ENCODE results near the gene PBXIP1.

PBXIP1 gene

DNA sequence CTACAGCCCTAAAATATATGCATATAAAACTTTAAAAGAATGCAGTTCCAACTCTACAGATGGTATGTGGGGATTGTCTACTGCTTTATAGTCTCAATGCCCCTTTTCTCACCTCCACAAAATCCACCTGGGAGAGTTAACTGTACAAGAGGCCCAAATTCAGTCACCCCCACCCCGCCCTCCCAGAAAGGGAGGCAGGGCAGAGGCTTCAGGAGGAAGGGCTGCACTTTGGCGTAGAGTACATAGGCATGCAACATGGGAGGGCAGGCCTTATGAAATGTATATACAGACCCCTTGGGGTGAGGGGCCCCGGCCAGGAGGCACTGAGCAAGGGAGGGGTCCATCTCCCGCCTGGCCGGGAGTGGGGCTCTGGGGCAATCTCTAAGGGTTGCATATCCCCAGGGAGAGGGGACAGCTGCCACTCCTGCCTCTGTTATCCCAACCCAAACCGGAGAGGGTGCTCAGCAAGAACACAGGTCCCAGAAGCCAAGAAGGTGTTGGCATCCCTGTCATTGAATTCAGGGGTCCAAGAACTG, 7.0 kb upstream of the PBXIP1 start:
- DNase-seq: no peak
- H3K4me3 Mint-ChIP-seq: peak overlapping the region; percentile 87
- no peaks in the 10 kb centered on the region for H3K27me3 Mint-ChIP-seq
- no peaks in the 10 kb centered on the region for H3K9me3 Mint-ChIP-seq
- H3K36me3 Mint-ChIP-seq: peaks cover 55% of the 10 kb centered on the region
- peak overlapping the region; percentile 90 for H3K27ac Mint-ChIP-seq
- peaks cover 49% of the 10 kb centered on the region for H3K4me1 Mint-ChIP-seq
- CTCF ChIA-PET: interaction anchor here (1.2 to 2.1 kb wide), 3 partner anchors 60 to 122 kb away, joined by 4 to 5 read pairs (median 4); no protein-coding TSS in a partner anchor

DNA sequence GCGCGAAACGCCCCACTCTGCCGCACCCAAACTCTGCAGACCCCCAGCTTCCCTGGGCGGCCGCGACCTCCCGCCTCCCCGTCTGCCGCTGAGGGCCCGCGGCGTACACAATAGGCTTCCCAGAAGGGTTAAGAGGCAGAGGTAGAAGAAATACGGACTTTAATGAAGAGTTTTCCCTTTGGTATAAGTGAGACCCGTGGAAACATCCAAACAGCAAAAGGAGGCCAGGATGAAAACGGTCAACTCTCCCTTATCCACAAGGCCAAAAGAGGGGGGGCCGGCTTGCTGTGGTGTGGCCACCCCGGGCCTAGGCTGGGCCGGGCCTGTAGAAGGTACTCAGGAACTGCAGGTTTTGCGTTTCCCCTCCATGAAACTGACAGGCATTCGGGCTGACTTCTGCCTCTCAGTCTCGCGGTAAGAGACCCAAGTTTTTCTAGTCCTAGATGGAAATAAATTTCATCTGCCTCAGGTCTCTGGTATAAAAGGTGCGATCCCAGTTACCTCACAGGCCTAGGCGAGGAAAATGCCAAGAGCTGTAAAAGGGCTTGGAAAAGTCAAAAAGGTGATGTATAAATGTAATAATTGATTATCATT, 6.4 kb upstream of the PBXIP1 start:
- peaks cover 47% of the 10 kb centered on the region for H3K4me1 Mint-ChIP-seq
- H3K9me3 Mint-ChIP-seq: no peaks in the 10 kb centered on the region

DNA sequence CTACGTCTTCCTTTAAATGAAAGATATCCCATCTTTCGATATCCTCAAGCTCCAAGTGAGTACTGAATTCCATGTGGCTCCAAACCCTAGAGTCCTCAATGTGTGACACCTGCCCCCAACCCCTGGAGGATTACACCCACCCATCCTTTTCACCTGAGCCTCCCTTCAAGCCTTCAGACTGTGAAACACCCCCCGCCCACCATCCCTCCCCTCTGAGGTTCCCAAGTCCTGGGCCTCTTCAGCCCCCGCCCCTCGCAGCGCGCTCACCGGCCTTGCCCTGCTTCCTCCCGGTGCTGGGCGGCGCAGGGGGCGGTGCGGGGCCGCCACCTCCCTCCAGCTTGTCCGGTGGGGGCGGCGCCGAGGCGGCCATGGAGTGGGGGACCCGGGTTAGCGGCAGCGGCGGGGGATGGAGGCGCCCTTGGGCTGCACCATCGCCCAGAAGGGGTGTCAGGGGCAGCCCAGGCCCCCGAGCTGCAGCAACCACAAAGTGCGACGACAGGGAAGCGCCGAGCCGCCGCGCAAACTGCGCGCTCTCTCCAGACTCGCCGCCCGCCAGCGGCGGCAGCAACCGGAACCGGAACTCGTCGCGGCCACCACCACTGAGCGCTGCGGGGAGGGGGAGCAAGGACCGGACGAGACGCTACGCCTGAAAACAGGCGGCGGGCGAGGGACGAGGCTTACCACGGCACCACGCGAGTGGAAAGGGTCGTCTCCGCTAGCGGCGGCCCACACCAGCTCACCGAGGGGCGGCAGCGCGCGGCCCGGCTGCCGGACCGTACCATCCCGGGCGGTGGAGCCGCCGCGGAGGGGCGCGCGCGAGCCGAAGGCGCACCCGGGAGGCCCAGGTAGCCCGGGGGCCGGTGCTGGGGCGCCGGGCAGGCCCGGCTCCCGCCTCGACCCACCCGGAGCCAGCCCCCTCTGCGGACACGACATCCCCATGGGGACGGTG, 5.6 kb upstream of the PBXIP1 start, which contains the start of gene PYGO2:
Gene PYGO2, minus strand, starts transcription at position 576 of the 949 bp plus-strand sequence. Its CDS starts 206 bp downstream, at position 370.
- peaks cover 52% of the 10 kb centered on the region for H3K4me1 Mint-ChIP-seq
- CTCF ChIA-PET: interaction anchor here (0.7 to 2.5 kb wide), 15 partner anchors 10 to 124 kb away, joined by 3 to 10 read pairs (median 4); partner anchors contain the start of genes FLAD1 and SHC1

More for the DNA sequence above, 6.4 kb upstream of the PBXIP1 start:
- DNase-seq: peak; percentile 50
- peak overlapping the region; percentile 87 for H3K4me3 Mint-ChIP-seq
- peaks cover 53% of the 10 kb centered on the region for H3K36me3 Mint-ChIP-seq
- H3K27ac Mint-ChIP-seq: peak overlapping the region; percentile 90
- no peaks in the 10 kb centered on the region for H3K27me3 Mint-ChIP-seq
- CTCF ChIA-PET: interaction anchor here (0.8 to 2.5 kb wide), 9 partner anchors 9 to 123 kb away, joined by 3 to 10 read pairs (median 4); partner anchors contain the start of genes FLAD1 and SHC1

GRCh38 chr1:154960446-154961136, 4.7 kb upstream of the PBXIP1 start:
- peaks cover 41% of the 10 kb centered on the region for H3K36me3 Mint-ChIP-seq
- peak overlapping the region; percentile 86 for H3K27ac Mint-ChIP-seq
- no peak for DNase-seq
- H3K27me3 Mint-ChIP-seq: no peaks in the 10 kb centered on the region
- H3K4me1 Mint-ChIP-seq: peaks cover 60% of the 10 kb centered on the region
- CTCF ChIA-PET: interaction anchor here (0.7 to 2.5 kb wide), 10 partner anchors 11 to 62 kb away, joined by 3 to 10 read pairs (median 4); partner anchors contain the start of genes CKS1B and SHC1
- no peaks in the 10 kb centered on the region for H3K9me3 Mint-ChIP-seq
- peak overlapping the region; percentile 96 for H3K4me3 Mint-ChIP-seq

More for the DNA sequence above, 5.6 kb upstream of the PBXIP1 start, which contains the start of gene PYGO2:
- Mint-ChIP-seq H3K36me3 (peaks cover 46% of the 10 kb centered on the region), H3K27me3 (no peaks in the 10 kb centered on the region), H3K27ac (peak within 1 kb of the TSS; percentile 90), H3K9me3 (no peaks in the 10 kb centered on the region), H3K4me3 (peak within 1 kb of the TSS; percentile 96)
- peak; percentile 88 for DNase-seq

GRCh38 chr1:154959426-154959780, 3.5 kb upstream of the PBXIP1 start:
- Mint-ChIP-seq H3K27ac (peak overlapping the region; percentile 33), H3K27me3 (no peaks in the 10 kb centered on the region), H3K36me3 (peaks cover 38% of the 10 kb centered on the region), H3K4me1 (peaks cover 71% of the 10 kb centered on the region), H3K4me3 (peak overlapping the region; percentile 96), H3K9me3 (no peaks in the 10 kb centered on the region)
- no peak for DNase-seq
- CTCF ChIA-PET: no interaction called here

- peaks cover 74% of the 10 kb centered on the region for H3K4me1 Mint-ChIP-seq
- CTCF ChIA-PET: no interaction called here
- H3K36me3 Mint-ChIP-seq: peaks cover 42% of the 10 kb centered on the region
- peak overlapping the region; percentile 51 for H3K4me3 Mint-ChIP-seq
- peak overlapping the region; percentile 33 for H3K27ac Mint-ChIP-seq
- no peaks in the 10 kb centered on the region for H3K27me3 Mint-ChIP-seq
- DNase-seq: no peak
- H3K9me3 Mint-ChIP-seq: no peaks in the 10 kb centered on the region
Measured at GRCh38 chr1:154958681-154959425, 3.0 kb upstream of the PBXIP1 start.

DNA sequence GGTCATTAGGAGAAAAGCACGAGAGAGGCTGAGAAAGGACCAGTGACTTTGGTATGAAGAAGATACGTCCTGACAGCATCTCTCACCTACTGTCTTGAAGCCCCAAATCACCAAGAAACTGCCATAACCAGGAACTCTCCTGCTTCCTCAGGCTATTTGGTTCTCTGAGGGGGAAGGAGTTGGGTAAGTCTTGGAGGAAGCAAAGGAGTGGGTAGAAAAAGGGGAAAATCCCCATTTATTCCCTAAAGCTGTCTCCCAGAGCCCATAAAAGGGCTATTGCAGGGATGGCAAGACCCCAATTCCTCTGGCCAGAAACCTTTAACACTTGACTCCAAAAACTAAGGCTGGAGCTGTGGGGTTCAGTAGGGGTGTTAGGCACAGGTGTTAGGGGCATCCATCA, 2.1 kb upstream of the PBXIP1 start:
- Mint-ChIP-seq H3K4me3 (no peak overlapping the region), H3K27ac (peak overlapping the region; percentile 33), H3K9me3 (no peaks in the 10 kb centered on the region), H3K27me3 (no peaks in the 10 kb centered on the region), H3K4me1 (peaks cover 74% of the 10 kb centered on the region), H3K36me3 (peaks cover 41% of the 10 kb centered on the region)
- CTCF ChIA-PET: no interaction called here
- no peak for DNase-seq

DNA sequence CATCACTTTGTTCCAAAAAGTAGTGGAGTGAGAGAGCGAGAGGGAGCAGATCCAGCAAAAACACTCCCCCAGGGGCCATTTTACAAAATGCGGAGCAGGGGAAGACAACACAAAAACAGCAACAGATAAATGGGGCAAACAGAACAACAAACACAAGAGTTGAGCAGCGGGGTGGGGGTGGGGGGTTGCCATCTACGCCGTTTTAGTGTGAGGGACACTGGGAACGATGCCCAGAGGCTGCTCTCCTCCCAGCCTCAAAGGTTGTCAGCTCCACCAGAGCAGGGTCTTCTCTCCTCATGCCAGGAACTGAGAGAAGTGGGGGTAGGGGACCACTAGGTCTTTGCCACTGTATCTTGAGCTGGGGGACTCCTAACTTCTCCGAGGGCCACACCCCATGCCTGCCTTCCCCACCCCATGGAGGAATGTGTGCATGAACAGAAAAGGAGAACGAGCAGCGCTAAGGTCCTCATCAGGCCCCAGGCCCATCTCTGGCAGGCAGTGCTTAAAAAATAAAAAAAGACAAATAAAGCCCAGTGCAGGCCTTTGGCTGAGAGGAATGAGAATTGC, 1.3 kb upstream of the PBXIP1 start:
- CTCF ChIA-PET: no interaction called here
- Mint-ChIP-seq H3K4me1 (peaks cover 75% of the 10 kb centered on the region), H3K4me3 (no peak overlapping the region), H3K9me3 (no peaks in the 10 kb centered on the region), H3K27me3 (no peaks in the 10 kb centered on the region), H3K27ac (peak overlapping the region; percentile 69), H3K36me3 (peaks cover 42% of the 10 kb centered on the region)
- DNase-seq: no peak

DNA sequence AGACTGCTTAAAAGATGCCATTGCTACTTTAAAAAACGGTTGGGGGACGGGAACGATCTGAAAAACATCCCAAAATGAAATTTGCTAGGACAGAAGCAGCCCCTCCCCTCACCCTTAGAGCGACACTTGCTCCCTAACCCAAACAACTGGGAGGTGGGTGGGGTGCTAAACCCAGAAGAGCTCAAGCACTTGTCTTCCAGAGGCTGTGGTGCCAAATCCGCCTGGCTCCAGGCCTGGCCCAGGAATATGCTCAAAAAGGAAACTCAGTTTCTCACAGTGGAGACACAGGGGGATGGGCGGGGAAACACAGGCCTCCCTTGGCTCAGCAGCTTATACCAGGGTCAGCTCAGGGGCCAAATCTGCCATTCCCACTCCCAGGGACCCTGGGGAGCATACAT, 644 bp upstream of the PBXIP1 start:
- H3K36me3 Mint-ChIP-seq: peaks cover 41% of the 10 kb centered on the region
- no peaks in the 10 kb centered on the region for H3K27me3 Mint-ChIP-seq
- DNase-seq: no peak
- CTCF ChIA-PET: interaction anchor here (0.7 to 2.8 kb wide), 4 partner anchors 17 to 101 kb away, joined by 3 to 17 read pairs (median 4); partner anchors contain the start of gene CKS1B
- H3K9me3 Mint-ChIP-seq: no peaks in the 10 kb centered on the region
- H3K4me3 Mint-ChIP-seq: peak overlapping the region; percentile 88
- peak overlapping the region; percentile 69 for H3K27ac Mint-ChIP-seq
- H3K4me1 Mint-ChIP-seq: peaks cover 80% of the 10 kb centered on the region

DNA sequence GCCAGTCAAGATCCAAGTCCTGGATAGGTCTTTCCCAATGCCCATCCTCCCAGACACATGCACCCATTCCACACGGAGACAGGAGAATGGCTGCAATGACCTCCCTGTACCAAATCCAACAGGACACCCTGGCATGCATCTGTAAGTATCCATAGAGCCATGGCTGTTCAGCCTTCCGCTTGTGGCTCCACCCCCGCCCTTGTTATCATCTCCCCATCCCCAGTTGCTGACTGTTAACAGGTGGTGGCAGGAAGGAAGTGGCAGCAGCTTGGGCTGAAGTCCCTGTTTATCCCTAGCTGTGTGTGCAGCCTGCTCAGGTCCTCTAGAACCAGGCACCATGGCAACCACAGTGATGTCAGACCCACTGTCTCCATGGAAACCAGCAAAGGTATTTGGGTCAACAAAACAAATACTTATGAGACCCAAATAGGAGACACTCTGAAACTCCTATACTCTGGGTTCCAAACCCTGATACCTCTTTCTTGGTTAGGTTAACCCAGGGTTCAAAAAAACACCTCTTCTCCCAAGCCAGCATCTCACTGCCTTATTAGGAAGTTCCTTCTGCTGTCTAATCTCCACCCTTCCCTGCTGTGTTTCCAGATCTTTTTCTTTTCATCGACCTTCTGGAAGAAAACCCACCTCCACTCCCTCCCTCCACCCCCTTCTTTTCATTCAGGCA, 721 bp downstream of the PBXIP1 start:
- H3K27me3 Mint-ChIP-seq: no peaks in the 10 kb centered on the region
- CTCF ChIA-PET: interaction anchor here (1.0 to 2.8 kb wide), 12 partner anchors 17 to 286 kb away, joined by 3 to 17 read pairs (median 4); partner anchors contain the start of gene PMVK
- H3K4me3 Mint-ChIP-seq: peak overlapping the region; percentile 88
- DNase-seq: peak; percentile 96
- peaks cover 85% of the 10 kb centered on the region for H3K4me1 Mint-ChIP-seq
- H3K27ac Mint-ChIP-seq: peak overlapping the region; percentile 93
- H3K9me3 Mint-ChIP-seq: no peaks in the 10 kb centered on the region
- peaks cover 42% of the 10 kb centered on the region for H3K36me3 Mint-ChIP-seq

DNA sequence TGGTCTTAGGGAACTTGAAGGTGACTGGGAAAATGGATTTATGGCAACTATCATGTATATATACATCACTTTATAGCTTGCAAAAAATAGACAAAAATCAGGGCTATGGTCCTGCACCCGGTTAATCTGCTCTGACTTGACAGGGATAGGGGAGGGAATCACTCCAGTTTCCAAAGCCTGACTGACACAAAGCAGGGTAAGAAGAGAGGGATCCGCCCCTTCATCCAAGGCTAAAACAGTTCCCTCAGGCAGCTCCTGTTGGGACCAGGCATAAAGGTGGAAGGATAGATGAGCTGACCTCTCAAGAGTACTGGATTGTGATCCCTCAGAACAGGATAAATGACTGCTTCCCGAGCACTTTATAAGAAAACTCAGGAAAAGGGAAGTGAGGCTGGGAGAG, 1.4 kb downstream of the PBXIP1 start:
- Mint-ChIP-seq H3K9me3 (no peaks in the 10 kb centered on the region), H3K4me3 (peak overlapping the region; percentile 88), H3K27me3 (no peaks in the 10 kb centered on the region), H3K36me3 (peaks cover 42% of the 10 kb centered on the region), H3K4me1 (peaks cover 83% of the 10 kb centered on the region), H3K27ac (peak overlapping the region; percentile 93)
- CTCF ChIA-PET: interaction anchor here (1.0 to 2.8 kb wide), 9 partner anchors 17 to 285 kb away, joined by 3 to 17 read pairs (median 6); partner anchors contain the start of gene PMVK
- no peak for DNase-seq

DNA sequence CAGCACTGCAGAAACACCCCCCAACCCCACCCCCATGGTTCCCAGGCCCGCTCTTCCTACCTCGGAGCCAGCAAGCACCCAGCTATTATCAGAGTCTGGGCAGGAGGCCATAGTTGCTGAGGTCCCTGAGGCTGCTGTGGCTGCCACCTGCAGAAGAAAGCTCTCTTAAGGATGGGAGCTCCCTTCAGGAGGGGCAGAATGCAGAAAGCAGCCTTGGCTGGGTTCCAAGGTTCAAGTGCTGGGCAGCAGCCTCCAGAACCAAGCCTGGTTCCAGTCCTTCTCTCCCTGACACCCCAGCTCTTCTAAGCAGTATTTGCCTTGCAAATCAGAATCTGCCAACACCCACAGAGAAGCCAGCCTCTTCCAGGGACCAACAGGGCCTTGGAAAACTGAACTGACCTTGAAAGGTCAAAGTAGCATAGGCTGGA, 2.3 kb downstream of the PBXIP1 start:
- peaks cover 80% of the 10 kb centered on the region for H3K4me1 Mint-ChIP-seq
- CTCF ChIA-PET: interaction anchor here (1.9 to 2.6 kb wide), 2 partner anchors 16 to 18 kb away, joined by 5 to 7 read pairs; no protein-coding TSS in a partner anchor
- H3K9me3 Mint-ChIP-seq: no peaks in the 10 kb centered on the region
- peaks cover 47% of the 10 kb centered on the region for H3K36me3 Mint-ChIP-seq
- DNase-seq: no peak
- peak overlapping the region; percentile 93 for H3K27ac Mint-ChIP-seq
- no peaks in the 10 kb centered on the region for H3K27me3 Mint-ChIP-seq
- H3K4me3 Mint-ChIP-seq: peak overlapping the region; percentile 88
